ENCODE data around the gene SERTAD1. TPM values are rescaled to one million over a fixed set of nuclear protein-coding genes. Genes with fewer than 3 reads are reported as not detected.

Gene SERTAD1
- total and polyA plus RNA-seq, 2 of the 8 experiments (the other 6 are each of a cell fraction or from before 2014, with no cell fraction given): 5.4 to 6.6 TPM

DNA sequence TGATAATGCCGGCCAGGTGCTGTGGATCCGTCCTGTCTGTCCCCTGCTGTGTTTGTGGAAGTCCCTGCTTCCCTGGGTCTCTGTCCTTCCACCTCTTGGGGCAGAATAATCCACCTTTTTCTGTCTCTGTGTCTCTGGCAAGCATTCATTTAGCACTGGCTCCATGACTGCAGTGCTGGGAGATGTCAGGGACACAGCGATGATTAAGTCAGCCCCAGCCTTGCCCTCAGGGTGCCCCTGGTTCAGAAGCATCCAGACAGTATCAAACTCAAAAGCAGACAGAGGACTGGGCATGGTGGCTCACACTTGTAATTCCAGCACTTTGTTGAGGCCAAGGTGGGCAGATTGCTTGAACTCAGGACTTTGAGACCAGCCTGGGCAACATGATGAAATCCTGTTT lies 37.3 kb downstream of the SERTAD1 start:
- H4K5ac ChIP-seq (ENCODE audit: insufficient read length, low read depth, low read length): no peak overlapping the region
- no peak overlapping the region for H2BK20ac ChIP-seq (ENCODE audit: low read length)
- no peak overlapping the region for H3K9ac ChIP-seq (replicated peaks in 1 of 4; ENCODE audit: extremely low read depth in 1 of 4, low read depth in 3 of 4, low read length in 3 of 4)
- H2AK5ac ChIP-seq (ENCODE audit: low read depth, low read length): no peak overlapping the region
- H3K4me3 ChIP-seq (ENCODE audit: extremely low read depth in 1 of 4, insufficient read depth in 2 of 4, low read depth in 3 of 4, low read length in 4 of 4): no peak overlapping the region
- no peak overlapping the region for H3K27ac ChIP-seq (ENCODE audit: low read depth, low read length)
- H2BK5ac ChIP-seq (ENCODE audit: low read depth, low read length): no peak overlapping the region
- no peak overlapping the region for H2AFZ ChIP-seq (ENCODE audit: low read length)
- 94% methylated on average over 3 of the region's 3 CpGs; no CpG with 5 or more reads in 1 of the 2 experiments for WGBS, 2 experiments (ENCODE audit: extremely low coverage in 1 of 2, insufficient coverage in 1 of 2, insufficient read length in 1 of 2, insufficient replicate concordance in 2 of 2, low coverage in 1 of 2, low lambda C conversion rate in 2 of 2, missing lambda C conversion rate in 1 of 2)
- H3K79me2 ChIP-seq (ENCODE audit: control insufficient read depth in 1 of 2, insufficient read depth in 2 of 2, low read length in 2 of 2): no peaks in the 10 kb centered on the region
- no peak overlapping the region for H3K4me2 ChIP-seq (ENCODE audit: insufficient read depth in 1 of 2, low read depth in 2 of 2, low read length in 2 of 2)
- H3K56ac ChIP-seq (replicated peaks; ENCODE audit: insufficient read length, low read depth, low read length): no peak overlapping the region
- FAIRE-seq: no peak
- no peaks in the 10 kb centered on the region for H3K9me3 ChIP-seq (ENCODE audit: insufficient read depth in 2 of 2, low read depth in 1 of 2, low read length in 1 of 2)
- peaks cover 0 to 7% (median 3%) of the 10 kb centered on the region in 4 experiments; a peak in 4 of 7 replicates for H3K4me1 ChIP-seq (replicated peaks in 1 of 4; ENCODE audit: control insufficient read depth in 3 of 4, insufficient read depth in 4 of 4, low read length in 3 of 4)
- H3K4ac ChIP-seq (replicated peaks; ENCODE audit: insufficient read length, low read depth, low read length): no peak overlapping the region
- no peak for DNase-seq (ENCODE audit: low read depth in 1 of 2, low spot score in 2 of 2)
- H3K27me3 ChIP-seq (replicated peaks in 1 of 4; ENCODE audit: control insufficient read depth in 3 of 4, extremely low read depth in 1 of 4, insufficient read depth in 3 of 4, low read length in 3 of 4): no peaks in the 10 kb centered on the region
- no peaks in the 10 kb centered on the region for H3K36me3 ChIP-seq (ENCODE audit: control insufficient read depth in 2 of 4, insufficient read depth in 4 of 4, low read length in 3 of 4)
- H2BK120ac ChIP-seq (replicated peaks; ENCODE audit: low read depth, low read length): no peak overlapping the region
- no peak overlapping the region for H3K14ac ChIP-seq (ENCODE audit: insufficient read length)
- no peak overlapping the region for H2BK12ac ChIP-seq (ENCODE audit: low read depth, low read length)
- no peaks in the 10 kb centered on the region for H3K23me2 ChIP-seq (ENCODE audit: low read depth, low read length)
- ChIA-PET CTCF (ENCODE audit: partially characterized antibody) (interaction anchor here (1.4 to 1.7 kb wide), 2 partner anchors 32 to 36 kb away, joined by 4 read pairs; no protein-coding TSS in a partner anchor), POLR2A (ENCODE audit: partially characterized antibody) (interaction anchor here (2.0 kb wide), 1 partner anchor 19 kb away, joined by 6 read pairs; no protein-coding TSS in a partner anchor)
- no peaks in the 10 kb centered on the region for H4K20me1 ChIP-seq (replicated peaks in 1 of 2; ENCODE audit: control insufficient read depth in 1 of 2, insufficient read depth in 2 of 2, low read length in 2 of 2)
- H2BK15ac ChIP-seq (ENCODE audit: low read length): no peak overlapping the region
- no peak overlapping the region for H4K8ac ChIP-seq (ENCODE audit: extremely low read depth, insufficient read depth, low read length)
- H4K91ac ChIP-seq (replicated peaks; ENCODE audit: insufficient read length, low read length): no peak overlapping the region
- no peak overlapping the region for H3K18ac ChIP-seq (ENCODE audit: extremely low read depth, low read length)
- no peaks in the 10 kb centered on the region for H3K79me1 ChIP-seq (ENCODE audit: low read depth, low read length)
- H3K23ac ChIP-seq (ENCODE audit: insufficient read length): no peak overlapping the region
- TF ChIP-seq NANOG (IDR thresholded peaks at IDR 0.05; ENCODE audit: insufficient read depth, low read depth, low read length, poor library complexity, severe bottlenecking) (no peak), EGR1 (IDR thresholded peaks at IDR 0.05; ENCODE audit: borderline replicate concordance, low read depth, low read length) (no peak), PHF8 (conservative IDR thresholded peaks at IDR 0.05; ENCODE audit: low read depth, low read length) (no peak), MAX (IDR thresholded peaks at IDR 0.05) (no peak), FOSL1 (IDR thresholded peaks at IDR 0.05; ENCODE audit: insufficient read depth, low read depth, low read length) (no peak), POLR2AphosphoS5 (IDR thresholded peaks at IDR 0.05; ENCODE audit: low read depth, low read length) (no peak), ASH2L (IDR thresholded peaks at IDR 0.05; ENCODE audit: low read length) (no peak), POU5F1 (IDR thresholded peaks at IDR 0.05; ENCODE audit: low read depth, low read length) (no peak), SP2 (IDR thresholded peaks at IDR 0.05; ENCODE audit: low read length) (no peak), KDM5A (IDR thresholded peaks at IDR 0.05; ENCODE audit: low read length) (no peak), CBX5 (IDR thresholded peaks at IDR 0.05; ENCODE audit: low read depth, low read length) (no peak), CREB1 (IDR thresholded peaks at IDR 0.05) (no peak), SIN3A (conservative IDR thresholded peaks at IDR 0.05 in 1 of 2, IDR thresholded peaks at IDR 0.05 in 1 of 2; ENCODE audit: low read depth in 1 of 2, low read length in 2 of 2) (no peak)
- TF ChIP-seq, protein P1, sequence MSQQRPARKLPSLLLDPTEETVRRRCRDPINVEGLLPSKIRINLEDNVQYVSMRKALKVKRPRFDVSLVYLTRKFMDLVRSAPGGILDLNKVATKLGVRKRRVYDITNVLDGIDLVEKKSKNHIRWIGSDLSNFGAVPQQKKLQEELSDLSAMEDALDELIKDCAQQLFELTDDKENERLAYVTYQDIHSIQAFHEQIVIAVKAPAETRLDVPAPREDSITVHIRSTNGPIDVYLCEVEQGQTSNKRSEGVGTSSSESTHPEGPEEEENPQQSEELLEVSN (IDR thresholded peaks at IDR 0.05): no peak
